HL-60 (cell line): Measurements from ENCODE around the gene ZNF573.

Experiments
- CTCF ChIP-seq: IDR thresholded peaks from one replicate; pipeline ENCODE4 v1.5.1; 2011; ENCODE audit warnings: low read length, control low read depth, inconsistent platforms; ENCODE audit not compliant: insufficient read depth
- SPI1 ChIP-seq: IDR thresholded peaks from 2 replicates; pipeline ENCODE4 v1.6.1; 2012; ENCODE audit warnings: low read depth, mild to moderate bottlenecking, borderline replicate concordance

- no peak for TF ChIP-seq CTCF
- no peak for TF ChIP-seq SPI1
Observed at GRCh38 chr19:37716140-37716539, 63.2 kb downstream of the ZNF573 start.
